Loucy (cell line): ENCODE data around the gene SNX10.

Experiments
- H2AFZ ChIP-seq: fragments of 200-600 bp; sonication (generic); 2 replicates; pipeline ENCODE4 v1.6.0; 2016; ENCODE audit warnings: antibody characterized with exemption, mild to moderate bottlenecking, low read length, moderate library complexity
- H3F3A ChIP-seq: fragments of 200-600 bp; 2 replicates; pipeline ENCODE4 v1.6.0; 2016; ENCODE audit warnings: antibody characterized with exemption, low read depth, mild to moderate bottlenecking
- H3K27me3 ChIP-seq: fragments of 200-600 bp; sonication (generic); 2 replicates; pipeline ENCODE4 v1.6.1; 2014; ENCODE audit warnings: low read length, mild to moderate bottlenecking; ENCODE audit not compliant: insufficient read depth, poor library complexity, severe bottlenecking
- H3K36me3 ChIP-seq: fragments of 200-600 bp; sonication (generic); 2 replicates; pipeline ENCODE4 v1.6.1; 2016; ENCODE audit warnings: low read length; ENCODE audit not compliant: insufficient read depth
- H3K4me1 ChIP-seq: fragments of 200-600 bp; sonication (generic); 2 replicates; pipeline ENCODE4 v1.5.1; 2014; ENCODE audit warnings: low read length, mild to moderate bottlenecking; ENCODE audit not compliant: insufficient read depth, poor library complexity, severe bottlenecking
- H3K4me2 ChIP-seq: fragments of 200-600 bp; sonication (generic); 2 replicates; pipeline ENCODE4 v1.6.0; 2014; ENCODE audit warnings: antibody characterized with exemption, low read length, low read depth, mild to moderate bottlenecking; ENCODE audit not compliant: poor library complexity, severe bottlenecking
- H3K4me3 ChIP-seq: fragments of 200-600 bp; sonication (generic); 2 replicates; pipeline ENCODE4 v1.5.1; 2014; ENCODE audit warnings: low read length, mild to moderate bottlenecking, mixed read lengths; ENCODE audit not compliant: poor library complexity, severe bottlenecking
- H3K79me2 ChIP-seq: fragments of 200-600 bp; sonication (generic); 2 replicates; pipeline ENCODE4 v1.6.1; 2014; ENCODE audit warnings: low read length; ENCODE audit not compliant: insufficient read depth
- H3K9ac ChIP-seq: fragments of 200-600 bp; sonication (generic); 2 replicates; pipeline ENCODE4 v1.6.0; 2014; ENCODE audit warnings: mild to moderate bottlenecking, low read depth, low read length, moderate library complexity; ENCODE audit not compliant: poor library complexity, severe bottlenecking
- H3K9me2 ChIP-seq: fragments of 200-600 bp; sonication (generic); replicated peaks from 2 replicates; pipeline ENCODE4 v1.6.1; 2016; ENCODE audit warnings: low read depth, low read length, mixed read lengths
- H3K9me3 ChIP-seq: fragments of 200-600 bp; sonication (generic); 2 replicates; pipeline ENCODE4 v1.6.1; 2014; ENCODE audit warnings: mild to moderate bottlenecking, antibody characterized with exemption, low read length, low read depth; ENCODE audit not compliant: insufficient read depth
- H4K20me1 ChIP-seq: fragments of 200-600 bp; sonication (generic); 2 replicates; pipeline ENCODE4 v1.6.0; 2014; ENCODE audit warnings: antibody characterized with exemption, low read length, mild to moderate bottlenecking; ENCODE audit not compliant: insufficient read depth, poor library complexity, severe bottlenecking
- CTCF ChIP-seq: fragments of 200-600 bp; sonication (generic); conservative IDR thresholded peaks from 2 replicates; pipeline ENCODE4 v1.5.1; 2014; ENCODE audit warnings: mild to moderate bottlenecking, antibody characterized with exemption, low read length
- EZH2phosphoT487 ChIP-seq: fragments of 200-600 bp; IDR thresholded peaks from 2 replicates; pipeline ENCODE4 v1.6.1; 2018; ENCODE audit warnings: antibody characterized with exemption, mild to moderate bottlenecking, moderate library complexity, borderline replicate concordance

SNX10 gene

GRCh38 chr7:26378016-26378415 is 86.4 kb downstream of the SNX10 start:
- H3F3A ChIP-seq, result no peaks in the 10 kb centered on the region
- H3K27me3 ChIP-seq, result no peaks in the 10 kb centered on the region

DNA sequence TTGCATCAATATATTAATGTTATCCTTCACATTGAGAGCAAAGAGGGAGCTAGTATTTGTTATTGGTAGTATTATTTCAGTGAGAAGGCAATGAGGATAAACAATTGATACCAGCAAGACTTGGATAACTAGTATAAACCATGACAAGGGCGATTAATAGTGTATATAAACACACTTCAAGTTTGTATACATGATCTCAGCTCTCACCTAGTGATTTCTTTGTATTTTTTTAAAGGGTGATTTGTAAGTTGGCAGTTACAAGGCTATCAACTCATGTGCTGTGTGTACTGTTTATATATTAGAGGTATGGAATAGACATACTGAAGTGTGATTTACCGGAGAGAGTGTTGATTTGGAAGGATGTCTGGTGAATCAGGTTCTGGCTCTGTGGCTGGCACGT is 88.0 kb downstream of the SNX10 start:
- Histone ChIP-seq H3K27me3 (no peaks in the 10 kb centered on the region), H2AFZ (no peak overlapping the region), H4K20me1 (no peaks in the 10 kb centered on the region), H3K9me3 (no peaks in the 10 kb centered on the region), H3F3A (no peaks in the 10 kb centered on the region), H3K4me1 (peaks cover 15% of the 10 kb centered on the region), H3K4me2 (no peak overlapping the region), H3K79me2 (peaks cover 17% of the 10 kb centered on the region), H3K9ac (no peak overlapping the region), H3K36me3 (no peaks in the 10 kb centered on the region), H3K4me3 (no peak overlapping the region), H3K9me2 (no peaks in the 10 kb centered on the region)
- TF ChIP-seq EZH2phosphoT487, result no peak
- no peak for TF ChIP-seq CTCF

More at GRCh38 chr7:26378016-26378415, 86.4 kb downstream of the SNX10 start:
- no peak overlapping the region for H3K4me3 ChIP-seq
- H3K9me3 ChIP-seq, result no peaks in the 10 kb centered on the region
- no peak overlapping the region for H3K9ac ChIP-seq
- no peaks in the 10 kb centered on the region for H3K9me2 ChIP-seq
- no peak overlapping the region for H3K4me2 ChIP-seq
- H4K20me1 ChIP-seq, result no peaks in the 10 kb centered on the region
- no peak overlapping the region for H2AFZ ChIP-seq
- H3K4me1 ChIP-seq, result peaks cover 30% of the 10 kb centered on the region
- no peaks in the 10 kb centered on the region for H3K36me3 ChIP-seq
- TF ChIP-seq EZH2phosphoT487 (no peak), CTCF (no peak)
- H3K79me2 ChIP-seq, result peaks cover 34% of the 10 kb centered on the region

- Histone ChIP-seq H4K20me1 (no peaks in the 10 kb centered on the region), H3K9me3 (no peaks in the 10 kb centered on the region), H3K4me1 (peaks cover 4% of the 10 kb centered on the region), H3K79me2 (no peaks in the 10 kb centered on the region), H3K4me2 (no peak overlapping the region), H3K9me2 (no peaks in the 10 kb centered on the region), H3K4me3 (no peak overlapping the region), H3F3A (no peaks in the 10 kb centered on the region), H2AFZ (no peak overlapping the region), H3K36me3 (no peaks in the 10 kb centered on the region), H3K9ac (no peak overlapping the region), H3K27me3 (no peaks in the 10 kb centered on the region)
- no peak for TF ChIP-seq CTCF
- TF ChIP-seq EZH2phosphoT487, result no peak
Observed at GRCh38 chr7:26381476-26382353, 90.1 kb downstream of the SNX10 start.
